GM10266 (cell line): ENCODE data around the gene HPD.
A peak's percentile ranks its signal among the peaks of the same experiment; 100 is the strongest.
"Not testable (repeated sequence)": the region's sequence is repeated elsewhere in the genome, so short reads cannot be mapped to it uniquely, and the experiment has no call there.

Source experiments
- DNase-seq: peaks from one replicate; pipeline ENCODE4 v3.0.0; 2012; ENCODE audit errors: extremely low spot score
- CTCF ChIP-seq: IDR thresholded peaks from 2 replicates; pipeline ENCODE4 v1.5.1; 2012; ENCODE audit warnings: mild to moderate bottlenecking, low read depth; ENCODE audit not compliant: control insufficient read depth, insufficient read depth; ENCODE audit errors: missing control alignments

Gene HPD

GRCh38 chr12:121792607-121793439 is 65.8 kb downstream of the HPD start:
- TF ChIP-seq CTCF, result peak; percentile 39
- DNase-seq, result peak; percentile 74

- TF ChIP-seq CTCF, result no peak
- DNase-seq, result no peak
Measured at GRCh38 chr12:121791671-121792551, 66.7 kb downstream of the HPD start.

- not testable (repeated sequence) for DNase-seq
Measured at GRCh38 chr12:121790785-121791184, 67.9 kb downstream of the HPD start.

- TF ChIP-seq CTCF, result no peak
- DNase-seq, result peak; percentile 82
Measured at GRCh38 chr12:121789800-121790728, 68.6 kb downstream of the HPD start.
